SK-N-SH (cell line): ENCODE results near the gene JAG1. TPM values are rescaled to one million over a fixed set of nuclear protein-coding genes. Genes with fewer than 3 reads are reported as not detected.

Experiments
- CTCF ChIA-PET: fragments of 300-600, 350-600 bp; formaldehyde crosslinking; extraction: SDS; loops from one replicate; lab custom pipeline; 2021; lab: Yijun Ruan, JAX
- POLR2A ChIA-PET: fragments of 350-600 bp; sonication (Branson Sonifier 250); formaldehyde crosslinking; extraction: SDS; loops from one replicate; lab custom pipeline; 2020; ENCODE audit warnings: antibody characterized with exemption, inconsistent platforms; lab: Yijun Ruan, JAX
- DNase-seq: peaks from one replicate; pipeline ENCODE4 v3.0.0; 2012
- H2AFZ ChIP-seq: fragments of 200-600 bp; sonication (generic); 2 replicates; pipeline ENCODE4 v1.8.1; 2016; ENCODE audit warnings: antibody characterized with exemption, mild to moderate bottlenecking, low read depth
- H3F3A ChIP-seq: fragments of 200-600 bp; sonication (generic); replicated peaks from 2 replicates; pipeline ENCODE3; 2016; ENCODE audit warnings: antibody characterized with exemption, mild to moderate bottlenecking; ENCODE audit not compliant: insufficient read depth
- H3K27ac ChIP-seq, 2 experiments: fragments of 200-500 bp in 1 of 2; fragments of 200-600 bp in 1 of 2; sonication (Bioruptor generic) in 1 of 2; sonication (generic), shearing (Covaris generic) in 1 of 2; 2 replicates each; pipeline versions ENCODE4 v1.5.1 to v1.6.1; 2014 to 2016; ENCODE audit warnings: low read depth in 2 of 2, inconsistent platforms in 1 of 2, low read length in 1 of 2, mild to moderate bottlenecking in 1 of 2, mixed read lengths in 1 of 2
- H3K27me3 ChIP-seq: fragments of 200-600 bp; sonication (generic), shearing (Covaris generic); 2 replicates; pipeline ENCODE4 v1.6.1; 2016; ENCODE audit warnings: mixed run types; ENCODE audit not compliant: insufficient read depth
- H3K36me3 ChIP-seq, 2 experiments: fragments of 200-500 bp in 1 of 2; fragments of 200-600 bp in 1 of 2; sonication (Bioruptor generic) in 1 of 2; sonication (generic) in 1 of 2; replicated peaks in 1 of 2; 2 replicates each; pipeline versions ENCODE3 to v1.5.1; 2014 to 2016; ENCODE audit warnings: low read length in 1 of 2, mild to moderate bottlenecking in 1 of 2; ENCODE audit not compliant: insufficient read depth in 2 of 2, control insufficient read depth in 1 of 2
- H3K4me1 ChIP-seq, 2 experiments: fragments of 200-500 bp in 1 of 2; fragments of 200-600 bp in 1 of 2; sonication (Bioruptor generic) in 1 of 2; sonication (generic), shearing (Covaris generic) in 1 of 2; 2 replicates each; pipeline versions ENCODE4 v1.5.1 to v1.6.1; 2014 to 2016; ENCODE audit warnings: low read depth in 1 of 2, low read length in 1 of 2, mixed run types in 1 of 2; ENCODE audit not compliant: insufficient read depth in 2 of 2, control insufficient read depth in 1 of 2
- H3K4me2 ChIP-seq: fragments of 200-600 bp; sonication (generic), shearing (Covaris generic); 2 replicates; pipeline ENCODE4 v1.6.1; 2017; ENCODE audit warnings: mixed run types
- H3K4me3 ChIP-seq, 2 experiments: fragments of 200-500 bp in 1 of 2; fragments of 200-600 bp in 1 of 2; sonication (Bioruptor generic) in 1 of 2; sonication (generic), shearing (Covaris generic) in 1 of 2; 2 replicates each; pipeline versions ENCODE4 v1.5.1 to v1.8.1; 2014 to 2016; ENCODE audit warnings: low read depth in 2 of 2, inconsistent platforms in 1 of 2, low read length in 1 of 2, mild to moderate bottlenecking in 1 of 2, mixed read lengths in 1 of 2, moderate library complexity in 1 of 2
- H3K79me2 ChIP-seq: fragments of 200-600 bp; sonication (generic); 2 replicates; pipeline ENCODE4 v1.8.1; 2017; ENCODE audit warnings: mild to moderate bottlenecking; ENCODE audit not compliant: insufficient read depth
- H3K9ac ChIP-seq: fragments of 200-600 bp; sonication (generic); 2 replicates; pipeline ENCODE4 v1.6.1; 2017; ENCODE audit warnings: mixed run types
- H3K9me2 ChIP-seq: fragments of 200-600 bp; sonication (generic); 2 replicates; pipeline ENCODE4 v1.6.1; 2017; ENCODE audit warnings: mixed run types
- H3K9me3 ChIP-seq: fragments of 200-600 bp; sonication (generic); 2 replicates; pipeline ENCODE4 v1.6.1; 2017; ENCODE audit warnings: mixed run types, mild to moderate bottlenecking, moderate library complexity
- H4K20me1 ChIP-seq: fragments of 200-600 bp; sonication (generic); 2 replicates; pipeline ENCODE4 v1.6.1; 2017; ENCODE audit warnings: mild to moderate bottlenecking, mixed run types; ENCODE audit not compliant: insufficient read depth
- EP300 ChIP-seq, 2 experiments: IDR thresholded peaks; 2 replicates each; pipeline versions ENCODE4 v1.4.0 to v1.6.1; 2012; ENCODE audit warnings: borderline replicate concordance in 1 of 2, low read depth in 1 of 2, low read length in 1 of 2
- FOXJ3 ChIP-seq: sonication (generic); formaldehyde crosslinking; IDR thresholded peaks from 2 replicates; pipeline ENCODE4 v1.5.1; 2020; ENCODE audit warnings: mild to moderate bottlenecking, missing genetic modification reagents
- GABPA ChIP-seq: IDR thresholded peaks from 2 replicates; pipeline ENCODE4 v1.4.0; 2012; ENCODE audit warnings: low read depth, mild to moderate bottlenecking
- JUND ChIP-seq: IDR thresholded peaks from 2 replicates; pipeline ENCODE4 v1.4.0; 2012
- RXRA ChIP-seq: IDR thresholded peaks from 2 replicates; pipeline ENCODE4 v1.4.0; 2012; ENCODE audit warnings: low read depth, mild to moderate bottlenecking, borderline replicate concordance
- SIN3A ChIP-seq: IDR thresholded peaks from 2 replicates; pipeline ENCODE4 v1.6.1; 2012; ENCODE audit warnings: low read depth, mild to moderate bottlenecking, low read length, moderate library complexity, borderline replicate concordance
- SMC3 ChIP-seq: IDR thresholded peaks from 2 replicates; pipeline ENCODE4 v1.6.1; 2012; ENCODE audit warnings: low read depth, low read length, improper control_type of control experiment
- YY1 ChIP-seq: IDR thresholded peaks from 2 replicates; pipeline ENCODE4 v1.4.0; 2012; ENCODE audit warnings: low read depth, mild to moderate bottlenecking
- WGBS: methylation state at CpG from one replicate; pipeline ENCODE4 v1.1.6; 2017; ENCODE audit warnings: low lambda C conversion rate; 5-methylcytosine and 5-hydroxymethylcytosine counted together
- polyA plus RNA-seq, 3 experiments: library from polyadenylated mRNA; depleted of rRNA; stranded (reverse); fragments of >200 nt; gene quantifications; 2 replicates each; pipeline ENCODE4 v1.2.3, GENCODE V29; 2012
- TF ChIP-seq, protein P1 (sequence below): IDR thresholded peaks from 2 replicates; pipeline ENCODE4 v1.6.1; 2012; ENCODE audit warnings: mild to moderate bottlenecking, low read depth, low read length, moderate library complexity
- TF ChIP-seq, protein P2 (sequence below): fragments of 200-600 bp; sonication (generic); IDR thresholded peaks from 2 replicates; pipeline ENCODE4 v1.6.1; 2017; ENCODE audit warnings: antibody characterized with exemption, mild to moderate bottlenecking, moderate library complexity

JAG1 gene
- polyA plus RNA-seq, 1 of the 3 experiments (the other 2 are of a cell fraction), result 6.0 TPM

DNA sequence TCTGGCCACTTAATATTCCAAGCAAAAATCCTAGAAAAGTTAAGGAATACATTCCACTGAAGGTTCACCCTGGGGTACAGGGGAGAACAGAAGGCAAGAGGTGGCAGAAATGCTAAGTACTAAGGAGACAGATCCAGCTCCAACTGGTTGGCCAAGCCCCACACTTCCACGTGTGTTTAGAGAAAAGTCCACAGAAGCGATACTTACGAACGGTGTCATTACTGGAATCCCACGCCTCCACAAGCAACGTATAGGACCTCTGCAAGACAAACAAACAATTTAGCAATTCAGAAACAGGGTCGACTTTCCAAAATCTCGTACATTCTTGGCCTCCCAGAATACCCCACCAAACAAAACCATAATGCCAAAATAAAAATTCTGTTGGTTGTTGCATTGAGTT is 10.0 kb downstream of the JAG1 start:
- Histone ChIP-seq H4K20me1 (peaks cover 53% of the 10 kb centered on the region), H3K9me3 (no peaks in the 10 kb centered on the region), H3K36me3 (peaks cover 12 to 71% of the 10 kb centered on the region in 2 experiments), H3K4me1 (peaks cover 0 to 34% of the 10 kb centered on the region in 2 experiments; a peak in 3 of 4 replicates), H3K4me3 (no peak overlapping the region), H3K27me3 (no peaks in the 10 kb centered on the region), H3F3A (peaks cover 16% of the 10 kb centered on the region), H2AFZ (no peak overlapping the region), H3K9me2 (no peaks in the 10 kb centered on the region), H3K9ac (no peak overlapping the region), H3K4me2 (no peak overlapping the region), H3K79me2 (peaks cover 96% of the 10 kb centered on the region), H3K27ac (peak overlapping the region in 1 of 2 experiments; percentile 26; a peak in 1 of 4 replicates)
- ChIA-PET CTCF (interaction anchor here (1.4 kb wide), 1 partner anchor 8 kb away, joined by 3 read pairs; no protein-coding TSS in a partner anchor), POLR2A (no interaction called here)
- no peak for DNase-seq
- WGBS, result 93% methylated on average over 8 of the region's 8 CpGs
- TF ChIP-seq YY1 (no peak), EP300 (IDR thresholded peaks at IDR 0.05; ENCODE audit: borderline replicate concordance in 1 of 2, low read depth in 1 of 2, low read length in 1 of 2) (no peak), JUND (no peak), SIN3A (no peak), RXRA (no peak), SMC3 (no peak), GABPA (no peak), FOXJ3 (CRISPR knock-in tag) (no peak)
- TF ChIP-seq, protein P1, sequence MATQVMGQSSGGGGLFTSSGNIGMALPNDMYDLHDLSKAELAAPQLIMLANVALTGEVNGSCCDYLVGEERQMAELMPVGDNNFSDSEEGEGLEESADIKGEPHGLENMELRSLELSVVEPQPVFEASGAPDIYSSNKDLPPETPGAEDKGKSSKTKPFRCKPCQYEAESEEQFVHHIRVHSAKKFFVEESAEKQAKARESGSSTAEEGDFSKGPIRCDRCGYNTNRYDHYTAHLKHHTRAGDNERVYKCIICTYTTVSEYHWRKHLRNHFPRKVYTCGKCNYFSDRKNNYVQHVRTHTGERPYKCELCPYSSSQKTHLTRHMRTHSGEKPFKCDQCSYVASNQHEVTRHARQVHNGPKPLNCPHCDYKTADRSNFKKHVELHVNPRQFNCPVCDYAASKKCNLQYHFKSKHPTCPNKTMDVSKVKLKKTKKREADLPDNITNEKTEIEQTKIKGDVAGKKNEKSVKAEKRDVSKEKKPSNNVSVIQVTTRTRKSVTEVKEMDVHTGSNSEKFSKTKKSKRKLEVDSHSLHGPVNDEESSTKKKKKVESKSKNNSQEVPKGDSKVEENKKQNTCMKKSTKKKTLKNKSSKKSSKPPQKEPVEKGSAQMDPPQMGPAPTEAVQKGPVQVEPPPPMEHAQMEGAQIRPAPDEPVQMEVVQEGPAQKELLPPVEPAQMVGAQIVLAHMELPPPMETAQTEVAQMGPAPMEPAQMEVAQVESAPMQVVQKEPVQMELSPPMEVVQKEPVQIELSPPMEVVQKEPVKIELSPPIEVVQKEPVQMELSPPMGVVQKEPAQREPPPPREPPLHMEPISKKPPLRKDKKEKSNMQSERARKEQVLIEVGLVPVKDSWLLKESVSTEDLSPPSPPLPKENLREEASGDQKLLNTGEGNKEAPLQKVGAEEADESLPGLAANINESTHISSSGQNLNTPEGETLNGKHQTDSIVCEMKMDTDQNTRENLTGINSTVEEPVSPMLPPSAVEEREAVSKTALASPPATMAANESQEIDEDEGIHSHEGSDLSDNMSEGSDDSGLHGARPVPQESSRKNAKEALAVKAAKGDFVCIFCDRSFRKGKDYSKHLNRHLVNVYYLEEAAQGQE, result no peak
- TF ChIP-seq, protein P2, sequence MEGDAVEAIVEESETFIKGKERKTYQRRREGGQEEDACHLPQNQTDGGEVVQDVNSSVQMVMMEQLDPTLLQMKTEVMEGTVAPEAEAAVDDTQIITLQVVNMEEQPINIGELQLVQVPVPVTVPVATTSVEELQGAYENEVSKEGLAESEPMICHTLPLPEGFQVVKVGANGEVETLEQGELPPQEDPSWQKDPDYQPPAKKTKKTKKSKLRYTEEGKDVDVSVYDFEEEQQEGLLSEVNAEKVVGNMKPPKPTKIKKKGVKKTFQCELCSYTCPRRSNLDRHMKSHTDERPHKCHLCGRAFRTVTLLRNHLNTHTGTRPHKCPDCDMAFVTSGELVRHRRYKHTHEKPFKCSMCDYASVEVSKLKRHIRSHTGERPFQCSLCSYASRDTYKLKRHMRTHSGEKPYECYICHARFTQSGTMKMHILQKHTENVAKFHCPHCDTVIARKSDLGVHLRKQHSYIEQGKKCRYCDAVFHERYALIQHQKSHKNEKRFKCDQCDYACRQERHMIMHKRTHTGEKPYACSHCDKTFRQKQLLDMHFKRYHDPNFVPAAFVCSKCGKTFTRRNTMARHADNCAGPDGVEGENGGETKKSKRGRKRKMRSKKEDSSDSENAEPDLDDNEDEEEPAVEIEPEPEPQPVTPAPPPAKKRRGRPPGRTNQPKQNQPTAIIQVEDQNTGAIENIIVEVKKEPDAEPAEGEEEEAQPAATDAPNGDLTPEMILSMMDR, result no peak
